Activated naive CD4-positive, alpha-beta T cell treated with anti-CD3 and anti-CD28 coated beads, Interleukin-2, amount 10 ng/mL, durations not matched to agents 7 days and 5 days (primary cell): ENCODE results near the gene LAMA2.

Experiments
- CTCF ChIA-PET: fragments of 350-600 bp; sonication (Branson Sonifier 250); formaldehyde crosslinking; loops from one replicate; lab custom pipeline; 2021; ENCODE audit warnings: antibody characterized with exemption; lab: Charles Lee
- DNase-seq: peaks from one replicate; pipeline ENCODE4 v3.0.0-alpha.2; 2020
- H3K27ac Mint-ChIP-seq: one replicate; pipeline ENCODE4 v1.8.0; 2021; ENCODE audit warnings: mild to moderate bottlenecking, moderate library complexity, mixed read lengths
- H3K27me3 Mint-ChIP-seq: one replicate; pipeline ENCODE4 v1.8.0; 2021; ENCODE audit warnings: mild to moderate bottlenecking, mixed read lengths
- H3K36me3 Mint-ChIP-seq: one replicate; pipeline ENCODE4 v1.8.0; 2021; ENCODE audit warnings: mixed read lengths
- H3K4me1 Mint-ChIP-seq: one replicate; pipeline ENCODE4 v1.8.0; 2021; ENCODE audit warnings: mixed read lengths
- H3K4me3 Mint-ChIP-seq: one replicate; pipeline ENCODE4 v1.8.0; 2021; ENCODE audit warnings: mild to moderate bottlenecking, moderate library complexity, mixed read lengths
- H3K9me3 Mint-ChIP-seq: one replicate; pipeline ENCODE4 v1.8.0; 2021; ENCODE audit warnings: mixed read lengths

LAMA2 gene

GRCh38 chr6:129008591-129008990 lies 125.7 kb downstream of the LAMA2 start:
- CTCF ChIA-PET = no interaction called here
- DNase-seq = no peak
- Mint-ChIP-seq H3K4me1 (no peaks in the 10 kb centered on the region), H3K36me3 (no peaks in the 10 kb centered on the region), H3K27ac (no peak overlapping the region), H3K9me3 (no peaks in the 10 kb centered on the region), H3K27me3 (no peaks in the 10 kb centered on the region), H3K4me3 (no peak overlapping the region)

- Mint-ChIP-seq H3K36me3 (no peaks in the 10 kb centered on the region), H3K4me1 (no peaks in the 10 kb centered on the region), H3K27me3 (no peaks in the 10 kb centered on the region), H3K27ac (no peak overlapping the region), H3K4me3 (no peak overlapping the region), H3K9me3 (no peaks in the 10 kb centered on the region)
- no peak for DNase-seq
- CTCF ChIA-PET = no interaction called here
Observed at GRCh38 chr6:129009851-129010250, 126.9 kb downstream of the LAMA2 start.

- Mint-ChIP-seq H3K4me1 (no peaks in the 10 kb centered on the region), H3K4me3 (no peak overlapping the region), H3K27me3 (no peaks in the 10 kb centered on the region), H3K27ac (no peak overlapping the region), H3K36me3 (no peaks in the 10 kb centered on the region), H3K9me3 (no peaks in the 10 kb centered on the region)
- CTCF ChIA-PET = no interaction called here
- no peak for DNase-seq
Observed at GRCh38 chr6:129014302-129014701, 131.4 kb downstream of the LAMA2 start.

DNA sequence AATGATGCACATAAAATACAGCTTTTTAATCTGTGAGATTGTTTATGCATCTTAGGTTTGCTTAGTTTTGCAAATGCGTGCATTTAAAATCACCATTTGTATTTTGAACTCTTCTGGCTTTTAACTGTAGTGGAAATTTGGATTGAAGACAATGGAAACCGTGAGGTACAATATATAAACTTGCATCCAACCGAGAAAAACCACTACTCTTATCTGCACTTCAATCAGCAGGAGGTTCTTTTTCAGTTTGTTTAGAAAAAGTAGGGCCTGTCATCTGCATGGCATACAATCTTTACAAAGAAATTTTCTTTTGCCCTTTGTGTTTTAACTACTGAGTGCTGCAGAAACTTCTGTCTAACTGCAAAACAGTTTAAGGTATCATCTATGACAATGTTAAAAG lies 132.8 kb downstream of the LAMA2 start:
- CTCF ChIA-PET = no interaction called here
- Mint-ChIP-seq H3K36me3 (no peaks in the 10 kb centered on the region), H3K27ac (no peak overlapping the region), H3K9me3 (no peaks in the 10 kb centered on the region), H3K4me1 (no peaks in the 10 kb centered on the region), H3K4me3 (no peak overlapping the region), H3K27me3 (no peaks in the 10 kb centered on the region)
- no peak for DNase-seq

- Mint-ChIP-seq H3K27me3 (no peaks in the 10 kb centered on the region), H3K4me1 (no peaks in the 10 kb centered on the region), H3K4me3 (no peak overlapping the region), H3K9me3 (no peaks in the 10 kb centered on the region), H3K36me3 (no peaks in the 10 kb centered on the region), H3K27ac (no peak overlapping the region)
- DNase-seq = no peak
- CTCF ChIA-PET = no interaction called here
Observed at GRCh38 chr6:129016844-129017243, 133.9 kb downstream of the LAMA2 start.

DNA sequence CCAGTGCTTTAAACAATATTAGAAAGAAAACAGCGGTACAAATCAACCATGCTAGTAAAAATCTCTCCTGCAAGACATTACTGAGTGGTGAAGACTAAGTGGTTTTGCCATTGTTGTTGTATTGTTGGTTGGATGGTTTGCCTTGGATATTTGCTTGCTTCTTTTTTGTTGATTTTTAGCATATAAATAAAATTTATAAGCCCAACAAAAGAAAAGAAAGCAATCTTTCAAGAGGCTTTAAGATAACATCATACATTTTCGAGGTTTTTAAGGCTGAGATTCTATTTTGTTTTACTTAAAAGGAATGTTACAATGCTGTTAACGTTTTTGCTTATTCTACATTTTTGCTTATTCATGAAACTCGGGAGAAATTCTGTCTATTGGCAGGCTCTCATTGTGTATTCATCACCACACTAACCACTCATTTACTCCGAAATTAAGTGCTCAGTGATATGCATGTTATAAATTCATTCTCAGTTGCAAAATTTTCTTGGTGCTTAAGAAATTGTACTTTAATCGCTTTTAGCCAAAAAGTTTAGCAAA lies 139.1 kb downstream of the LAMA2 start:
- no peaks in the 10 kb centered on the region for H3K9me3 Mint-ChIP-seq
- CTCF ChIA-PET = no interaction called here
- H3K27ac Mint-ChIP-seq = no peak overlapping the region
- DNase-seq = no peak
- no peak overlapping the region for H3K4me3 Mint-ChIP-seq
- no peaks in the 10 kb centered on the region for H3K27me3 Mint-ChIP-seq
- no peaks in the 10 kb centered on the region for H3K4me1 Mint-ChIP-seq
- no peaks in the 10 kb centered on the region for H3K36me3 Mint-ChIP-seq

GRCh38 chr6:129026601-129027000 lies 143.7 kb downstream of the LAMA2 start:
- CTCF ChIA-PET = no interaction called here
- no peak for DNase-seq
- Mint-ChIP-seq H3K4me3 (no peak overlapping the region), H3K9me3 (no peaks in the 10 kb centered on the region), H3K27ac (no peak overlapping the region), H3K27me3 (no peaks in the 10 kb centered on the region), H3K4me1 (no peaks in the 10 kb centered on the region), H3K36me3 (no peaks in the 10 kb centered on the region)

GRCh38 chr6:129029778-129030177 lies 146.8 kb downstream of the LAMA2 start:
- Mint-ChIP-seq H3K4me3 (no peak overlapping the region), H3K4me1 (no peaks in the 10 kb centered on the region), H3K36me3 (no peaks in the 10 kb centered on the region), H3K9me3 (no peaks in the 10 kb centered on the region), H3K27ac (no peak overlapping the region), H3K27me3 (no peaks in the 10 kb centered on the region)
- CTCF ChIA-PET = no interaction called here
- no peak for DNase-seq

DNA sequence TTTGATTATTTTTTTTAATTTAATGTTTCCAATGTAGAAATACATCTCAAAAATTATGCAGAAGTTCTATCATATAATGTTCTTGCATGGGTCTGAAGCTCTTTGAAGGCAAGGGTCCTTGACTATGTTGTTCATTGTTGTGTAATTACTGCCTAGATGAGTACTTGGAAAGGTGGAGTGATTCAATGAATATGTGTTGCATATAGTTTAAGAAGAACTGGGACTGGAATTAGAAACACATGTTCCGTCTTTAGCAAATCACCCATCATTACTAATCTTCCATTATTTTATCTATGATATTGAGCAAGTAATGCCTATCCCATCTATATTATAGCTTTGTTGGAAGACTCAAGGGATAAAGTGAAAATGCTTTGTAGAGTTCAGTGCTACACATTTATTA lies 147.3 kb downstream of the LAMA2 start:
- Mint-ChIP-seq H3K4me1 (no peaks in the 10 kb centered on the region), H3K27ac (no peak overlapping the region), H3K36me3 (no peaks in the 10 kb centered on the region), H3K9me3 (no peaks in the 10 kb centered on the region), H3K27me3 (no peaks in the 10 kb centered on the region), H3K4me3 (no peak overlapping the region)
- CTCF ChIA-PET = no interaction called here
- no peak for DNase-seq

DNA sequence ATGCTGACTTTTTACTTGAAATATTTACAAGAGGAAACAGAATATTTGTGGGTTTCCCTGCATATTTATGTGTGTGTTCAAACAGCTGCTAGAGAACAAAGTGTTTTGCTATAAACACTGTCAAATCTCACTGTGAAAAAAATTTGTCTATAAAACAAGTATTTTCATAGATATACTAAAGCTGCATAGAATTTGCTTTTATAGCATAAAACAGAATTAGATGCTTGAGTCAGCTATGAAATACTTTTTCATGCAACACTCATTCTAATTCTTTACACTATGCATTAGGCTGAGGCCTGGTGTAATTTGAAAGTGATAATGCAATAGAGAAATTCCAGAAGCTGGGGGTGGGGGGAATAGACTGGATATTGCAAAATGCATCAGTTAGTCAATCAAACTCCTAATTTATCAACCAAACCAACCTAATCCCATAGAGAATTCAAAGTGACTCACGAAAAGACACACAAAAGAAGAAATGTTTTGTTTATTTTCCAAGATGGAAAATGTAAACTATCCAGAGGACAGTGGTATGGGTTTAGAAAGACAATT lies 148.2 kb downstream of the LAMA2 start:
- H3K27ac Mint-ChIP-seq = no peak overlapping the region
- no peaks in the 10 kb centered on the region for H3K9me3 Mint-ChIP-seq
- DNase-seq = no peak
- no peaks in the 10 kb centered on the region for H3K27me3 Mint-ChIP-seq
- no peak overlapping the region for H3K4me3 Mint-ChIP-seq
- no peaks in the 10 kb centered on the region for H3K4me1 Mint-ChIP-seq
- H3K36me3 Mint-ChIP-seq = no peaks in the 10 kb centered on the region
- CTCF ChIA-PET = no interaction called here

DNA sequence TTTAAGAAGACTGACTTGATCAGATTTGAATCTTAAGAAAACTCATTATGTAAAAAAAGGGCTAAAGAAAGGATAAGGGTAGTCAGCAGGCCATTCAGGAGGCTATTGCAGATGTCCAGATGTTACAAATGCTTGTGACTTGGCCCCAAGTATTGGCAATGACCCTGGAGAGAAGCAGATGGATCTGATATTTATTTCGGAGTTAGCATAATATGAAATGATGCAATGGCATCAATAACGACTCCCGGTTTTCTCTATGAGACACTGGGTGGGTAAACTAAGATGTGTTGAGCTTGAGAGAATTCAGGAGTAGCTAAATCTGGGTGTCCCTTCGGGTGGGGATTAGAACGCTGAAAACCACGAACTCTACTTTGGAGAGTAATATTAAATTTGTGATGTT lies 149.7 kb downstream of the LAMA2 start:
- no peaks in the 10 kb centered on the region for H3K9me3 Mint-ChIP-seq
- no peaks in the 10 kb centered on the region for H3K27me3 Mint-ChIP-seq
- no peak overlapping the region for H3K27ac Mint-ChIP-seq
- CTCF ChIA-PET = no interaction called here
- H3K4me1 Mint-ChIP-seq = no peaks in the 10 kb centered on the region
- no peaks in the 10 kb centered on the region for H3K36me3 Mint-ChIP-seq
- no peak overlapping the region for H3K4me3 Mint-ChIP-seq
- no peak for DNase-seq

DNA sequence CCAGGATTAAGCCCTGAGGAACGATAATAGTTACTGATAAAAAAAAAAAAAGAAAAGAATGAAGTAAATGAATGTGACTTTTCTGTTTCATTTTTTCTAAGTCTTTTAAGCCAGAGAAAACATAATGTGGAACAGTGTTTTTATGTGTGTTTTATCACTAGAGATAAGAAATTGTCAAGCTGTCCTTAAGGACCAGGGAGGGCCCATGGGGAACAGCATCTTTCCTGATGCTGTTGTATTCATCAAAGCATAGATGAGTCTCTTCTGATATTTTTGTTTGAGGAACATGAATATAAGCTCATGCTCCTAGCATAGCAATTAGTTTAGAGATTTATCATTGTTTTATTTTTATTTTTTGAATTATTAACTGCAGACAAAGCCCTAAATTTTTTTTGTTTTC lies 150.2 kb downstream of the LAMA2 start:
- no peak overlapping the region for H3K27ac Mint-ChIP-seq
- H3K27me3 Mint-ChIP-seq = no peaks in the 10 kb centered on the region
- CTCF ChIA-PET = no interaction called here
- no peak overlapping the region for H3K4me3 Mint-ChIP-seq
- no peak for DNase-seq
- no peaks in the 10 kb centered on the region for H3K36me3 Mint-ChIP-seq
- no peaks in the 10 kb centered on the region for H3K4me1 Mint-ChIP-seq
- no peaks in the 10 kb centered on the region for H3K9me3 Mint-ChIP-seq

DNA sequence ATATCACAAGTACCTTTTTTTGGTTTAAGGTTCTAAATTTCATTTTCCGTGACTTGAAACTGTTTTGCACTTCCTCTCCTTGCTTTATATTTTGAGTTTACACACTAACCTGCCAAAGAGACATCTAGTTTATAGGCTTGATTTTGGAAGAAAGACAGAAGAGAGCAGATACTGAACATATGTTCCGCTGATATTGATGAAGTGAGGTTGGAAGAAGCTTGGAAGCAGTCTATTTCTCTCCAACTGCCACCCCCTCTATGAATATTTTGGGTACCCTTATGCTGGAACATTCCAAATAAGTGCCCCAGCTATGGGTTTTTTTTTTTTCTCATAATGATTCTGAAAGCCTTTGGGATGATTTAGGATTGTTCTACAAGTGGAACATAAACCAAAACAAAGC lies 150.6 kb downstream of the LAMA2 start:
- Mint-ChIP-seq H3K4me1 (no peaks in the 10 kb centered on the region), H3K9me3 (no peaks in the 10 kb centered on the region), H3K4me3 (no peak overlapping the region), H3K27ac (no peak overlapping the region), H3K36me3 (no peaks in the 10 kb centered on the region), H3K27me3 (no peaks in the 10 kb centered on the region)
- CTCF ChIA-PET = no interaction called here
- DNase-seq = no peak

DNA sequence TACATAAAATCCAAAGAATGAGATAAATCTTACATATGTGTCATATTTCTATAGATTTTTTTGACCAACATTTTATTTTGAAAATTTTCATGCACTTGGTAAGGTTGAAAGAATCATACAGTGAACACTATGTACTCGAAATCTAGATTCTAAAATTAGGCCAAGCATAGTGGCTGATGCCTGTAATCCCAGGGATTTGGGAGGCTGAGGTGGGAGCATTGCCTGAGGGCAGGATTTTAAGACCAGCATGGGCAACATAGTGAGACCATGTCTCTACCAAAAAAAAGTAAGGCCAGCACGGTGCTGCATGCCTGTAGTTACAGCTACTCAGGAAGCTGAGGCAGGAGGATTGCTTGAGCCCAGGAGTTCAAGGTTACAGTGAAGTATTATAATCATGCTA lies 158.6 kb downstream of the LAMA2 start:
- Mint-ChIP-seq H3K9me3 (no peaks in the 10 kb centered on the region), H3K36me3 (no peaks in the 10 kb centered on the region), H3K4me1 (no peaks in the 10 kb centered on the region), H3K4me3 (no peak overlapping the region), H3K27ac (no peak overlapping the region), H3K27me3 (no peaks in the 10 kb centered on the region)
- DNase-seq = no peak
- CTCF ChIA-PET = no interaction called here

DNA sequence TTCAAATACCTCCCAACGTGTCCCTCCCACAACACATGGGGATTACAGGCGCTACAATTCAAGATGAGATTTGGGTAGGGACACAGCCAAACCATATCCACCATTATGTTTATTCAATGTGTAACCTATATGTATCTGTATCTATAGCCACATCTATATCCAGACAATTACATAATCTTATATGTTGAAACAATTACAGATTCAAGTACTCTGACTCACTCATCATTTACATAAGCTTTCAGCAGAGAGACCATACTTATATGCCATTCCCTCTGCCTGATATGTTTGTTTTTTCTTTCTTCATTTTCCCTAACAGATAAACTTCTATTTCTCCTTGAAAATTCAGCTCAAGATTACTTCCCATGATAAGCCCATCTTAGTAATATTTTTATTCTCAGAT lies 163.6 kb downstream of the LAMA2 start:
- CTCF ChIA-PET = no interaction called here
- Mint-ChIP-seq H3K9me3 (no peaks in the 10 kb centered on the region), H3K27me3 (no peaks in the 10 kb centered on the region), H3K4me1 (no peaks in the 10 kb centered on the region), H3K36me3 (no peaks in the 10 kb centered on the region), H3K4me3 (no peak overlapping the region), H3K27ac (no peak overlapping the region)
- no peak for DNase-seq

DNA sequence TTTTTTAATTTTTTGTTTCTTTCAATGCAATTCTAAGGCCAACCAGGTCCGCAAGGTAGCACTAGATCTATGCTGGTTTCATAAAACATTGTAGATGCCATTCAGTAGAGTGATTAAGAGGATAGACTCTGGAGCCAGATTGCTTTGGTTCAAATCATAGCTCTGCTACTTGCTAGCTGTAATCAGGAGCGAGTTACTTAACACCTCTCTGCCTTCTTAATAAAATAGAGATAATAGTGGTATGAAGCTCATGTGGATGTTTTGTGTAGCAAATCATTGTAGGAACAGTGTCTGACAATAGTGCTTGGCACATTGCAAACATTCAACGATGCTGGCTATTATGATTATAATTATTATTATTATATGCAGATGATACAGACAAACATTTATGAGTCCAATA lies 164.9 kb downstream of the LAMA2 start:
- Mint-ChIP-seq H3K36me3 (no peaks in the 10 kb centered on the region), H3K4me1 (no peaks in the 10 kb centered on the region), H3K4me3 (no peak overlapping the region), H3K27me3 (no peaks in the 10 kb centered on the region), H3K9me3 (no peaks in the 10 kb centered on the region), H3K27ac (no peak overlapping the region)
- DNase-seq = no peak
- CTCF ChIA-PET = no interaction called here
